ENCODE results near the gene MYO1E.

MYO1E gene

DNA sequence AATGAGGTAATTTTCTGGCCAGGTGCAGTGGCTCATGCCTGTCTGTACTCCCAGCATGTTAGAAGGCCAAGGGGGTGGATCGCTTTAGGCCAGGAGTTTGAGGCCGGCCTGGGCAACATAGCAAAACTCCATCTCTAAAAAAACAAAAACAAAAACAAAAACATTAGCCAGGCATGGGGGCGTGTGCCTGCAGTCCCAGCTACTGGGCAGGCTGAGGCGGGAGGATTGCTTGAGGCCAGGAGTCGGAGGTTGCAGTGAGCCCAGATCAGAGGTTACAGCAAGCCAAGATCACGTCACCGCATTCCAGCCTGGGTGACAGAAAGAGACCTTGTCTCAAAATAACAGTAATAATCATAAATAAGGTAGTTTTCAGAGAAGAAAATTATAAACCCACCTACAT lies 110.4 kb downstream of the MYO1E start:
- DNase-seq (ENCODE audit: low read depth), result no peak

DNA sequence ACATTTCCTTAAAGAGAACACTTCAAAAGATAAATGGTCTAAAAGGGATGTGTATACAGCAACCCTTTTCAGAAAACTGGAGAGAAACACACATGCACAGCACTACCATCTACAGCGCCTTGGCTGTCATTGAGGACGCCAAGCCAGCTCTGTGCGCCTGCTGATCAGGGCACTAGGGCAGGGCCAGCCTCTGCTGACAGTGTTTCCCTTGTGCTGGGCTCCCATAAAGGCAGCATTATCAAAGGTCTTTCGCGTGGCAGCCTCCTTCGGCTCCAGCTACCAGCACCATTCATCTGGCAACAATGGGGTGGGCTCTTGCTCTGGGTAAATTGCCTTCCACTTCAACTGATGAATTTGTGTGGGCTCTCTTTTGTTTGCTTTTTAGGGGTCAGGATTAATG lies 112.6 kb downstream of the MYO1E start:
- no peak for DNase-seq (ENCODE audit: low read depth)

DNA sequence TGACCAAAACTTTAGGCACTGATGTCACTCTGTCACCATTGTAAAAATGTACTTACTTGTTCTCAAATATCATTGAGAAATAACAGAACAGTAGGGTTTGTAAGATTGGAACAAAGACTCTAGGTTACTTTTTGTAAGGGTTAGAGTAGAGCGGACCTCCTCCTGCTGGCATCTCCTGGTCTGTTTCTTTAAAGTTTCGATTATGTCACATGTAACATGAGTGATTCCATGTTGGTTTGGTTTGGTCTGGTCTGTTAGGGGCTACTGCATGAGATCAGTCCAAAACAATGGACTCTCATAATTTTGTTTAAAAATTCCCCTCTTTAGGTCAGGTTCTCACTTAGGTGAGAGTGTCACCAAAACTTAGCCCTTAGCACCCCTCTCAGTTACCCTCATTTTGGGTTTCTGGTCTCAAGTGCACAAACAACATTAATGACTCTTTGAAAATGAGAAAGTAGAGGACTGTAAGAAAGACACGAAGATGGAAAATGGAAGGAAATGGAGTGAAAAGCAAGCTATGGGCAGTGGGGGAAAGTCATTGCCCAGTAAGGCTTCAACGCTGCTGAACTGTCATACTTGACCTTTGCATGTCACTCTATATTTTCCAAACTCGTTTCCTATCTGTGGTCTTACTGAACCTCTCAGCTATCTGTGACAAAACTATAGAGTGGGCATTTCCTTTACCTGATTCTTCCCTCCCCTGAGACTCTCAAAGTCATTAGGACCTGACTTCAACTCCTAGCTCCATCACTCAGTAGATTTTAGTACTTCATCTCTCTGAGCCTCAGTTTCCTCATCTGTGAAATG lies 113.3 kb downstream of the MYO1E start:
- DNase-seq (ENCODE audit: low read depth), result no peak

DNA sequence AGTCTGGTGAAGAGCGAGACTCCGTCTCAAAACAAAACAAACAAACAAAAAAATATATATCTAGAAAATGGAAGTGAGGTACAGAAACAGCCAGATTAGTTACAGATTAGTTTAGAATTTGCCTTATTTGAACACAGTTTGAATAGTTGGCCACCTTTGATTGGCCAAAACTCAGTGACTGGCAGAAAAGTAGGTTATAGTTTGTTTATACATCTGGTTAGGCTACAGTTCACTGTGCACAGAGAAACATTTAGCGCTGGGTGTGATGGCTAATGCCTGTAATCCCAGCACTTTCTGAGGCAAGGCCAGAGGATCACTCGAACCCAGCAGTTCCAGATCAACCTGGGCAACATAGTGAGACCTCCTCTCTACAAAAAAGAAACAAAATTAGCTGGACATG lies 114.4 kb downstream of the MYO1E start:
- DNase-seq (ENCODE audit: low read depth), result no peak

DNA sequence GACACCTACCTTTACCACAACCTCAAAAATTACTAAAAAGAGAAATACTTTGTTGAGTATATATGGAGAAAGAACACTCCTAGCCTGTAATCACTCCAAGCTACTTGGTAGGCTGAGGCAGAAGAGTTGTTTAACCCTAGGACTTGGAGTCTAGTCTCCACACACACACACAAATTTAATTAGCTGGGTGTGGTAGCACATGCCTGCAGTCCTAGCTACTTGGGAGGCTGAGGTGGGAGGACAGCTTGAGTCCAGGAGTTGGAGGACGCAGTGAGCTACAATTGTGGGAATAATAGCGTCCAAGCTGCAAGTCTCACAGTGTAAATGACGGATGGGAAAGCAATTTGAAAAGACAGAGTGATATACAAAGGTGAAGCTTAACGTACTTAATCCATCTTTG lies 115.5 kb downstream of the MYO1E start:
- no peak for DNase-seq (ENCODE audit: low read depth)

DNA sequence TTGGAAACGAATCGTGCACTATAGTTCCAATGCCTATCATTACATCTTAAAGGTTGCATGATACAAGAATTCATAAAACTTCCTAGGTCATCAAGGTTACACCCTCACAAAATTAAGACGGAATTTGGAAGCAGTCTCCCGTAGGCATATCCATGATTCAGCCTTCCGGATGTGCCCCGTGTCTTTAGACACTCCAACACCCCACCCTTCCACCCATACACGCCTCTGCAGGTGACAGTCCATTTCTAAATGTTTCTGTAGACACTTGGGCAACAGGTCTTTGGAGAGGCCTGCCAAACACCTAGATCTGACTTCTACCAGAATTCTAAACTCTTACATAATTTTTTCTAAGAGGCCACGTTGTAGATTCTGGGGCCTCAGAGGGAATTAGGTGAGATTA lies 116.2 kb downstream of the MYO1E start:
- no peak for DNase-seq (ENCODE audit: low read depth)

DNA sequence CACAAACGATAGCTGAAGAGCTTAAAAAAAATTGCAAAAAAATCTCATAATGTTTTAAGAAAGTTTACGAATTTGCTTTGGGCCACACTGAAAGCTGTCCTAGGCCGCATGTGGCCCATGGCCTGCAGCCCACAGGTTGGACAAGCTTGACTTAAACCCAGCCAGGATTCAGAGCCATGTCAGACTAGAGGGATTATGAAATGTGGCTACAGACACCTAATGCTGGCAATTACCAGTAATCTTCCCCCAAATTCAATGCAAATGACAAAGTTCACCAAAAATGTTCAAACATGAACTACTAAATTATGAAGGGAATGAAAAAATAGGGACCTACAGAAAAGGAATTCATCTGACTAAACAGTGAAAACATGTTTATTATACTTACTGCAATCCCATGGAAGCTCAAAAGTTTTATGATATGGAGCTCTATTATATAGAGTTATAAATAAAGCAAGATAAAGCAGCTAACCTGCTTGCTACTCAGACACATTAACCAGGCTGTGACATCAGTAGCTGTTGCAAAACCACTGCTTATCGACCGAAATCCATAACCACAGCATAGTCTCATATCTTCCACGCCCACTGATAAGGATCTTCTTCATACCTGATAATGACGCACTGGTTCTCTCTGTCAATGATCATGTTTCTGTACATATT lies 116.9 kb downstream of the MYO1E start:
- DNase-seq (ENCODE audit: low read depth), result no peak

DNA sequence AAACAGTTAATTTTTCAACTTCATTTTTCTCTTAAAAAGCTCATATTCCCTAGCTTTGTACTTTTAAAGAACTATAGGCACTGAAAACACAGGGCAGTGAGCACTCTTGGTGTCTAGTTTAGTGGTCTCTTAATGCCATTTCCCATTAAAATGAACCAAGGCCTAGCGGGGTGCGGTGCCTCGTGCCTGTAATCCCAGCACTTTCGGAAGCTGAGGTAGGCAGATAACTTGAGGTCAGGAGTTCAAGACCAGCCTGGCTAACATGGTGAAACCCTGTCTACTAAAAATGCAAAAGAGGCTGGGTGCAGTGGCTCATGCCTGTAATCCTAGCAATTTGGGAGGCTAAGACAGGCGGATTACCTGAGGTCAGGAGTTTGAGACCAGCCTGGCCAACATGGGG lies 120.5 kb downstream of the MYO1E start:
- no peak for DNase-seq (ENCODE audit: low read depth)

DNA sequence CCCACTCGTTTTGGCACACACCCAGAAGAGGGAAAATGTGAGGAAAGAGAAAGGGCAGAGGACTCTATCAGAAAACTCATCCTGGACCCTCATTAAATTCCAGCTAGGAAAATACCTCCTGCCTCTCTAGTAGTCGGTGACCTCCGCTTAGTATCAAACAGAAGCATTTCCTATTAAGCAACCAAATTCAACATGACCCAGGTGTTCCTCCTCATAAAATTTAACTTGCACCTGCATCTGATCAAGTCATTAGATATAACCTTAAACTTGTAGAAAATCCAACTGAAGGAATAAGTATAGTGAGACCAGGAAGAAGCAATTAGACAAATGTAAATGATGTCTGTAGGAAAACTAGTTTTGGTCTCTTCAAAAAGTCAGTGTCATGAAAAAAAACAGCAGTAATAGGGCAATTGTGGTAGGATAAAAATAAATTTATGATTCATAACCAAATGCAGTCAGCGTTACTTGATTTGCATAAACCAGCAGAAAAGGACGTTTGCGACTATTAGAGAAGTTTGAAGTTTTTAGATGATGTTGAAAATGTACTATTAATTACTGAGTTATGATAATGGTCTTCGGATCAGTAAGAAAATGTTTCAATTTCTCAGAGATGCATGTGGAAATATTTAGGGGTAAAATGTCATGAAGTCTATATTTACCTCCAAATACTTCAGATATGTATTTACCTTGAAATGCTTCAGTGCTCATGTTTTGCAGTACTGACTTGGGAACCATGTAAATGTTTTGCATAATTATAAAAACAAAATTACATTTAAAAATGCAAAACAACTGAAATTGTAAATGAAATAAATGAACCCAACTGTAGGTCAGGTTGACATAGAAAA lies 121.4 kb downstream of the MYO1E start:
- DNase-seq (ENCODE audit: low read depth), result no peak

DNA sequence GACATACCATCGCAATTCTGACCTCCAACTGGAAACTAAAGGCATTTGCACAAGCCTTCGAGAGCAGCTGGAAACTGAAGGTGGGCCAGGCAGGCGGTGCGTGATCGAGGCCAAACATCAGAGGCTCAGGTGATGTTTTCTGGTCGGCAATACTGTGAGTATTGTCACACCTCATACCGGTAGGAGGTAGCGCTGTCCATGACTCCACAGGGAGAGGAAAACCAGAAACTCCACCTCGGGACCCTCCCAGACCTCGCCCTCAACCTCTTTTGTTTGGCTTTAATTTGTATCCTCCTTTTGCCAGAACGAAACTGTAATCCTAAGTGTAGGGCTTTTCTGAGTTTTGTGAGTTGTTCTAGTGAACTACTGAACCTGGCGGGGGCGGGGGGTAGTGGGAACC lies 122.4 kb downstream of the MYO1E start:
- no peak for DNase-seq (ENCODE audit: low read depth)

DNA sequence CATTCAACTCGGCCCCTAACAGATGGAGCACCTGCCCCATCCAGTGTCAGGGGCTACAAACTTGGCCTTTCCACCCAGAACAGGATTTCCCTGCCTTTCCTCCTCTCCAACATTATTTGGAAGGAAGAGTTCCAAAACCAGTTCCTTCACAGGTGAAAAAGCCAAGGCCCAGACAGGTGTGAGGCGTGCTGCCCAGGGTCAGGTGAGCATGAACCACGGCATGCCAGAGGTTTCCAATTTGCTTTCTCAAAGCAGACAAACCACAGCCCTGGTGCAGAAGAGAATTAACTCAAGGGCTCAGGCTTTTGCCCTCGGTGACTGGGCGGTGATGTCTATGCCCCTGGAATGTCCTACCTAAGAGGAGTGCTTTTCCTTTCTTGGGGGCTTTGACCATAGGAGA lies 122.9 kb downstream of the MYO1E start:
- DNase-seq (ENCODE audit: low read depth), result no peak

DNA sequence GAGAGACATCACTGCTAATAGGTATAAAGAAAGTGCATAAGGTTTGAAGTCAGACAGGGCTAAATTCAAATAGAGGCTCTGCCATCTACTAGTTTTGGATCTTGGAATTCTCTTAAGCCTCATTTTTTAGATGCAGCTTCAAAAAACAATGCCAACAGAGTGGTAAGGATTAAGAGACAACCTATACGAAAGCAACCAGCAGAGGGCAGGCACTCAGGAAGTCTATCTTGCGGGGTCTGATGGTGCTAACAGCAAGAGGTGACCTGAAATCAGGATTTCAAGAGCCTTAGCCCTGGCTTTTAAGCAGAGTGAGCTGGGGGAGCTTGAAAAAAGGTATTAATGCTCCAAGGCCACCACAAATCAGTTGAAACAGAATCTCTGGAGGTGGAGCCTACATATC lies 125.3 kb downstream of the MYO1E start:
- peak; percentile 10 for DNase-seq (ENCODE audit: low read depth)

DNA sequence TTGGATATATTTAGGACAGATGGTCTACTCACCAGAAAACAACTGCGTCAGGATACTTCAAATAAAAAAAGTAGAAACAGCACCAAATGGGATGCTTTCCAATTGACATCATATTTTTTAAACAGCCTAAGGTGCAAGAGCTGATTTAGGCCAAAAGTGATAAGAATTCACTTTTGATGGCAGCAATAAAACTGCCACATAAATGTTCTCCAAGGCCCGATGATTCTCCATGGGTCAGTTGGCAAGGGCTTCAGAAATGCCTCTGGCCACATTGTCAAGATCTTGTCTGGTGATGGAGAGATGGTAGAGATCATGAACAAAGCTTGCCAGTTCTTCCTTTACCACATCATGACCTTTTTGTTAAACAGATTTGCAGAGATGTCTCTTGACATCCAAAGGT lies 127.1 kb downstream of the MYO1E start:
- DNase-seq (ENCODE audit: low read depth), result no peak

DNA sequence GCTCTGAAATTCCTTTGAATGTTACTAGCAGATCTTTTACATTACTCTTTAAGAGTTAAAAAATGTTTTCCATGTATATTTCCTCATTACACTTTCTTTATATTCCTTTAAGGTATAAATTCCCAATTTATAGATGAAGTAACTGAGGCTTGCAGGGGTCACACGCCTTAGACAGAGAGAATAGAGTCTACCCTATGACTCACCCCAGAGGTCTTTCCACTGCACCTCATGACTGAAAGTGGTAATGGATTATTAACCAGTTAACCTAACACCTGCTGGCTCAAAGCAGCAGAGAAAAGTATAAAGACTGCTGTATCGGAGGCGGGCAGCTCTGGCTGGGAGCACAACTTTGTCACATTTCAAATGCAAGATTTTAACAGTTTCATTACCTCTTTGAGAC lies 128.3 kb downstream of the MYO1E start:
- DNase-seq (ENCODE audit: low read depth), result no peak

DNA sequence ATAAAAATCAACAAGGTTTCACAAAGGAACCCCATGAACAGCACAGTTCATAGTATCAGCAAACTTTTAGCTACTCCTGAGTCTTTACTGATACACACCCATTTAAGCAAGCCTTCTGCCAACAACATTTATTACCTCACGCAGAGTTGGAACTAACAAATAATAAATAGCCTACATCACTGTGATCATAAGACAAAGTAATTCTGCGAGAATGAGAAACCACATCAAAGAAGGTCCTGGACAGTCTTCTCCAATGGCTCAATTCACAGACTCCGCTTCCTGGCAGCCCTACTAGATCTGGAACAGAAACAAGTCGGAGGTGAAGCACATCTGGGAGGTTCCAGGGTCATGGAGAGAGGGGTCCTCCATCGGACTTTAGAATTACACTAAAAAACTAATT lies 129.0 kb downstream of the MYO1E start:
- no peak for DNase-seq (ENCODE audit: low read depth)

DNA sequence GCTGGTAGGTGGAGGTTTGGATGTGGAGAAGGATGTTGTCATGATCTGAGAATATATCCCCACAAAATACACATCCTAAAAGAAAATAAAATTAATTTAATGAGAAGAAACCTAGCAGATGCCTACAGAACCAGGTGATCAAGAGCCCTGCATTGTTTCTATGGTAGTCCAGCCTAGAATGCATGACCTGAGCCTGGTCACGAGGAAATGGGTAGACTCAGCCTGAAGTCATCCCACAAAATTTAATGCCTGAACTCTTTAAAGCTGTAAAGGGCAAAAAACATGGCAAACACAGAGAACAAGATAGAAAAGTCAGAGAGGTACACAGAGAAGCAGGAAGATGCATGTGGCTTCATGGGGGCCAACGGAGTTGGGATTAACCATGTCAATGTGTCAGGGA lies 130.0 kb downstream of the MYO1E start:
- no peak for DNase-seq (ENCODE audit: low read depth)

DNA sequence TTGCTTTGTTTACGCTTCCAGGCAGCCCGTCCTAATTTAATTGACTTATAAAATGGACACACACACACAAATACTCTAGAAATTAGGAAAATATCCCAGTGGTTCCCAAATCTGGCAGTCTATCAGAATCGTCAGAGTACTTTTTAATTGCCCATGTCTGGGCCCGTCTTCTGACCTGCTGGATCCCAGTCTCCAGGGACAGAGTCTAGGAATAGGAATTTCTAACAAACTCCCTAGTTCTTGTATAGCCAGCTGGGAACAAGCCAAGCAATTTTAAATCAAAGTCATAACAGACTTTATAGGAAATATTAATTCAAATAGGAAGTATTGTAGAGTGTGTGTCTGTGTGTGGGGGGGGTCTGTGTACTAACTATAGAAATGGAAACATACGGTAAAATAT lies 132.6 kb downstream of the MYO1E start:
- no peak for DNase-seq (ENCODE audit: low read depth)

DNA sequence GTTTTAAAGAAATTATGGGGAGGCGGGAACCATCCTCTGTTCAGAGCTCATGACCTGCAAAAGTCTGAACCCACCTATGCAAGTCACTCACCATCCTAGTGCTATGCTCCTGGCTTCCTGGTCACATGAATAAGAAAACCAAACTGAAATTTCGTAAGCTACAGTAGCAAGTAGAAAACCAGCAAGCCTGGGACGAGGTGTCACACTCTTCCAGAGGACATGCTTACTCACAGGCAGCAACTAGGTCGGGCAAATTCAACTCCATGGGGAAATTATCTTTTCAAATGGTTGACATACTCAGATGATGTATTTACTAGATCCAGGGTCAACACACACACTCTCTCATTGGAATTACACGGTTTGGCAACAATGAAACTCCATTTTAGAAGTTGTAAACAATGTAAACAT lies 134.7 kb downstream of the MYO1E start:
- DNase-seq (ENCODE audit: low read depth), result no peak

DNA sequence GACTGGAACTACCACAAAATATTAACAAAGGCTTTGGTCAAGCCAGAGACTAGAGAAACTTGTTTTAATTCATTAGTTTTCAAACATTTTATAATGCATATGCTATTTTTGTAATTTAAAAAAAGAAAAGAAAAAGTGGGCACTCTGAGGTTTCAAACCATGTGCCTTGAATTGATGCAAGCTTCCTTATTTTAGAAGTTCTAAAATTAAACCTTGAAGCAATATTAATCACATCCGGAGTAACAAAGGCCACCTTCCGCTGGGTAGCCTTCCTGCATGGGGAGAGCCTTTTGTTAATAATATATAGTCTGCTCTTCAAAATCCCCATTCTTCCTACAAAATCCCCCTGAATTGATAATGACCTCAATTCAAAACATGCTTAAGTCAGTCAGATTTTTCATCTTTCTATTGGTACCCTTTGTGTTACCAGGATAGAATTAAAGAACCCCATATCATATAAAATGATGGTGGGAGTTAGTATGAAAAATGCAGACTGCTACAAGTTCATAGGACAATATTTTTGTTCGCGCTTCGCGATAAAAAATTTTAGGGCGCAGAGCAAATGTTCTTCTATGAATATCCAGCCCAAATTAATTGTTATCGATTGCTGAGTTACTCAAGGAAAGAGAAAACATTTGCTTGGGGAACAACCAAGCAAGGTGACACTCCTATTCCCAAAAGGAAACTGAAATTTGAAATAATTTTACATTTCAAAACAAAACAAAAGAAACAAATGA lies 135.4 kb downstream of the MYO1E start:
- no peak for DNase-seq (ENCODE audit: low read depth)

DNA sequence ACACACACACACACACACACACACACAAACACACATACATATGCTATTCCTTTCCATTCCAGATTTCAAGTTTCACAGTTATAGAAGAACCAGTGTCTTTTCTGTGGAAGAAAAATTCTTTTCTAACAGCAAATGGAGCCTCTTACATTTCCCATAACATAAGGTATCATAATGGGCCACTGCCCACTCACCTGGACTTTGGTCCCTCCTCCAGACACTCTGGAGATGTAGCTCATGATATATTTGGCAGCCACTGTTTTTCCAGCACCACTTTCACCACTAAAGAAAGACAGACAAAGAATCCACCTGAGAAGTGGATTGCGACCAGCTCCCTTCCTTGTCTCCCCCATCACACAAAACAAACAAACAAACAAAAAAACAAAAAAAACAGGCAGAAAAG lies 136.3 kb downstream of the MYO1E start:
- DNase-seq (ENCODE audit: low read depth), result no peak

DNA sequence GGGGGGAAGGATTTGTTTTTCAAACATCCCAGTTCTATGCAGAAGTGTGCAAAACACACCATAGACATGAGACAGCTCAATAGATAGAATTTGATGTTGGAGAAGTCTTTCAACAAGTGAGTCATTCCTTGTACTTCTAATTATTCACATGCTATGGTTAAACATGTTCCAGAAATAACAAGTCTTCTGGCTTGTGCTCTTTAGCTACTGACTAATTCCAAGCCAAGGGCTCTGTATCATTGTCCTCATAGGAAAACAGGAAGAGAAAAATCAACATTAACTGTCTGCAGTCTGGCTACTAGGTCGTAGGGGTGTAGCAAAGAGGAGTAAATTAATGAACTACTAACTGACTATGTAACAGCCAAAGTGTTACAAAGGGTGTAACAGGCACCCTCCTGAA lies 140.2 kb downstream of the MYO1E start:
- DNase-seq (ENCODE audit: low read depth), result no peak

DNA sequence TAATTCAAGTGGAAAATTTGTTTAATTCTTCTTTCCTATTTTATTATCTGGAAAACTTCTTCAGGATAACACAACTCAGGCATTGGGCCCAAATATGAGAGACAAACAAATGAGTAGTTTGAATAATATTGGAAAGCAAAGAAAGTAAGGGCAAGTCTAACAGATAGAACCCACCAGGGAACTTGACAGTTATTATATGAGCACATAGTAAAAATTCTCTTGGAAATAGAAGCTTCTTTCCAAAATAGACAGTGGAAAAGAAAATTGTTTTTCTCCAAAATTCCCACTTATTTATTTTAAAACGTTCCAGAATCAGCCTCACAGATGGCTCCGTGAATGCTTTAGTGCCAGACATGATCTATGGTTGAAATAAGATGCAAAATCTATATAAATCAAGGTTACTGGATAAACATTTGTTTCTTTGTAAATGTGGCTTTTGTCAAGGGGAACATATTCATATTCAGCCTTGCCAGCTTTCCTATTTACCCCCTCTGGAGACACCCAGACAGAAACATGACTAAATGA lies 142.1 kb downstream of the MYO1E start:
- no peak for DNase-seq (ENCODE audit: low read depth)

All from T follicular helper cell (primary cell).